Fibroblast of mammary gland (primary cell): ENCODE measurements around the gene SMIM14.
"Not testable (repeated sequence)": the region's sequence is repeated elsewhere in the genome, so short reads cannot be mapped to it uniquely, and the experiment has no call there.

Source experiments
- DNase-seq: peaks from one replicate; pipeline ENCODE4 v3.0.0-alpha.2; 2010; ENCODE audit warnings: low read depth
- H3K4me3 ChIP-seq: 2 replicates; pipeline ENCODE4 v1.5.1; 2011; ENCODE audit warnings: low read depth, mild to moderate bottlenecking, low read length, moderate library complexity; ENCODE audit not compliant: control insufficient read depth
- CTCF ChIP-seq: conservative IDR thresholded peaks from 2 replicates; pipeline ENCODE4 v1.5.1; 2011; ENCODE audit warnings: low read depth, low read length, inconsistent platforms; ENCODE audit not compliant: control insufficient read depth, insufficient read depth

Gene SMIM14

GRCh38 chr4:39562792-39563191, 75.9 kb downstream of the SMIM14 start:
- TF ChIP-seq CTCF = no peak
- no peak for DNase-seq
- H3K4me3 ChIP-seq = no peak overlapping the region

- no peak overlapping the region for H3K4me3 ChIP-seq
- no peak for DNase-seq
- TF ChIP-seq CTCF = no peak
Measured at GRCh38 chr4:39559626-39560025, 79.0 kb downstream of the SMIM14 start.

DNA sequence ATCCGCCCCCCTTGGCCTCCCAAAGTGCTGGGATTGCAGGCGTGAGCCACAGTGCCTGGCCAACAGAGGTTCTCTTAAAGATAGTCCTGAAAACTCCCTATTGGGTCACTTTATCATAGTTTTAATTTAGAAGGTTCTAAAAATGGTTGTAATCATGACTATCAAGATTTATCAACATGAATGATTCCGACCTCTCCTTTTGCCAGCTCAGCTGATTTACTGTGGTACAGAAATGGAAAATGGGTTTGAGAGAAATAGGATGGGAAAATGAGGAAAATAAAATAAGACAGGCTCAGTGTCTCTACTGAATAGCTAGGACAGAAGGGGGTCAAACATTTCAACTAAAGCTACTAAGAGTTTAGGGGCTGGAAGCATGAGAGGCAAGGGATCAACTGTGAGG, 83.2 kb downstream of the SMIM14 start:
- TF ChIP-seq CTCF = no peak
- no peak for DNase-seq
- no peak overlapping the region for H3K4me3 ChIP-seq

DNA sequence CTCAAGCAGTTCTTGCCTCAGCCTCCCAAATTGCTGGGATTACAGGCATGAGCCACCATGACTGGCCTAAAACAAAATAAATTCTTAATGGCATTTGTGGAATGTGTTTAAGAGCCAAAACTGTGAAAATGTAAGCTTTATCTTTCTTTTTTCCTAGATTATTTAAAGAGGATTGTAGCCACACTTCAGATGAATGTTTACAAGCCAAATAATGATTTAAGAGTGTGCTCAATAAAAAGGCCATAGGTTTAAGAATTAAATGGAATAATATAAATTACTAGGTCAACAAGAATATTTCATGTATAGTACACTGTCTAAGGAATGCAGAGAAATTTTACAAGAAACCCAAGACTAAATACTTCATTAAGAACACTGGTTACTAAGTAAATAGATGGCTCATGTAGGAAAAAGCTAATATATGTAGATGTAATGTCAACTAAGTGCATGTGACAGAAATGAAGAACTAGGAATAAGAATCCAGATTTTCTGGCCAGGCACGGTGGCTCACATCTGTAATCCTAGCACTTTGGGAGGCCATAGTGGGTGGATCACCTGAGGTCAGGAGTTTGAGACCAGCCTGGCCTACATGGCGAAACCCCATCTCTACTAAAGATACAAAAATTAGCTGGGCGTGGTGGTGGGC, 90.1 kb downstream of the SMIM14 start:
- no peak overlapping the region for H3K4me3 ChIP-seq
- TF ChIP-seq CTCF = no peak
- no peak for DNase-seq

DNA sequence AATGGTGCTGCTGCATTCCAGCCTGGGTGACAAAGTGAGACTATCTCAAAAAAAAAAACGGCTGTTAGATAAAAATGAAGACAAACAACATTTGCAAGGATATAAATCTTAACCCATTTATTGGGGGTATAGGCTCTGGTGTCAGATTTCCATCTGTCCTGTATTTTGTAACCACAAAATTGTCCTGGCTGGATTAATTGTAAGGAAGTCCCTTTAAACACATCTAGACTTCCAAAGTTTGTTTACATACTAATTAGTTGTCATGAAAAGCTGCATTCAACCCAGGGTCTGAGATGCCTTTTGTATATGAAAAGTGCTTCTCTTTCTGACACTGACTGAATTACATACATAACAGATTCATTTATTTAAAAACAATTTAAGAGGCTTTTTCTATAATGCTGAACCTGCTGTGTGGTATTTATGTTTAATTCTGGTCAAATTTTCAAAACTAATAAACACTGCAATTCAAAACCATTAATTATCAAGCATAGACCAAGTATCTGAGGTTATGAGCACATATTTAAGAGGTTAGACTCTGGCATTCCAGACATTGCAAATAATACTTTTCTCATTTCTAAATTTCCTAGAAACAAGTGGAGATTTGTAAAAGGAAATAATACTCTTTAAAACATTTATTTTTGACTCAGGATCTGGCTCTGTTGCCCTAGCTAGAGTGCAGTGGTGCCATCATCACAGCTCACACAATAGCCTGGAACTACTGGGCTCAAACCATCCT, 93.9 kb downstream of the SMIM14 start:
- no peak overlapping the region for H3K4me3 ChIP-seq
- DNase-seq = no peak
- no peak for TF ChIP-seq CTCF

DNA sequence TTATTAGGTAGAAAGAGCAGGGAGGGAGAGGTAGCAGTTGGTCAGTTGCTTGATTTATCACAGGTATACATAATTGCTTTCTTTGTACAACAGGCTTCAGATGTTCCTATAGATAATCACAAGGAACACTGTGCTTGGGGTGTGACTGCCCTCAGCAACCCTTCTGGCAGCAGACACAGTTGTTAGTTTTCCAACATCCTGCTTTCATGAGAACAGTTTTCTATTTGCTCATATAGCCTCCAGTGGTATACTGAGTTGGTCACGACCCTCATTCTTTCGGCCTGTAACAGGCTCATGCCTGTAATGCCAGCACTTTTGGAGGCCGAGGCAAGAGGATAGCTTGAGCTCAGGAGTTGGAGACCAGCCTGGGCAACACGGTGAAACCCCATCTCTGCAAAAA, 94.6 kb downstream of the SMIM14 start:
- H3K4me3 ChIP-seq, DNase-seq: not testable (repeated sequence)

- no peak overlapping the region for H3K4me3 ChIP-seq
- no peak for TF ChIP-seq CTCF
- DNase-seq = no peak
Measured at GRCh38 chr4:39543034-39543433, 95.6 kb downstream of the SMIM14 start.
